Skeletal muscle satellite cell (primary cell): ENCODE results near the gene HOXA3. TPM values are rescaled to one million over a fixed set of nuclear protein-coding genes. Genes with fewer than 3 reads are reported as not detected.

Experiments
- H3K27me3 ChIP-seq: 2 replicates; pipeline ENCODE4 v1.7.0; 2013; ENCODE audit warnings: low read length; ENCODE audit not compliant: control insufficient read depth, insufficient read depth
- H3K36me3 ChIP-seq: 2 replicates; pipeline ENCODE4 v1.7.0; 2013; ENCODE audit warnings: mild to moderate bottlenecking, control low read depth, low read length; ENCODE audit not compliant: insufficient read depth
- H3K4me1 ChIP-seq: 2 replicates; pipeline ENCODE4 v1.7.0; 2013; ENCODE audit warnings: low read length; ENCODE audit not compliant: control insufficient read depth, insufficient read depth
- H3K4me2 ChIP-seq: 2 replicates; pipeline ENCODE4 v1.7.0; 2013; ENCODE audit warnings: mild to moderate bottlenecking, low read length
- H3K4me3 ChIP-seq: 2 replicates; pipeline ENCODE4 v1.7.0; 2013; ENCODE audit warnings: low read length
- H3K9ac ChIP-seq: 2 replicates; pipeline ENCODE4 v1.7.0; 2013; ENCODE audit warnings: mild to moderate bottlenecking, low read depth, low read length, moderate library complexity
- H3K9me3 ChIP-seq: replicated peaks from 2 replicates; pipeline ENCODE4 v1.7.0; 2013; ENCODE audit warnings: mild to moderate bottlenecking, control low read depth, low read length
- total RNA-seq: library from RNA; depleted of rRNA; stranded (reverse); fragments of >200 nt; gene quantifications from 2 replicates; pipeline ENCODE4 v1.2.3, GENCODE V29; 2012; rRNA removed

HOXA3 gene
- 2.0 and 3.3 TPM in 2 replicates for total RNA-seq

GRCh38 chr7:27151931-27152815 is at the start of gene HOXA3:
Gene HOXA3 (minus strand): TSS chr7:27152583. CDS start chr7:27110640, 41,943 bp downstream.
- H3K27me3 ChIP-seq = no peaks in the 10 kb centered on the region
- H3K4me2 ChIP-seq = peak within 1 kb of the TSS; percentile 98
- no peaks in the 10 kb centered on the region for H3K9me3 ChIP-seq
- peak within 1 kb of the TSS; percentile 89 for H3K9ac ChIP-seq
- H3K36me3 ChIP-seq = no peaks in the 10 kb centered on the region
- peak within 1 kb of the TSS; percentile 83 for H3K4me3 ChIP-seq
- peaks cover 60% of the 10 kb centered on the region for H3K4me1 ChIP-seq

- Histone ChIP-seq H3K4me1 (peaks cover 12% of the 10 kb centered on the region), H3K36me3 (no peaks in the 10 kb centered on the region), H3K9ac (no peak overlapping the region), H3K9me3 (no peaks in the 10 kb centered on the region), H3K4me2 (peak overlapping the region; percentile 89), H3K4me3 (no peak overlapping the region), H3K27me3 (peaks cover 46% of the 10 kb centered on the region)
These were observed 49.2 kb upstream of the HOXA3 start for GRCh38 chr7:27201580-27202017.

GRCh38 chr7:27200761-27201579 is 48.6 kb upstream of the HOXA3 start:
- Histone ChIP-seq H3K4me2 (peak overlapping the region; percentile 89), H3K4me3 (peak overlapping the region; percentile 77), H3K27me3 (peaks cover 46% of the 10 kb centered on the region), H3K36me3 (no peaks in the 10 kb centered on the region), H3K9me3 (no peaks in the 10 kb centered on the region), H3K9ac (no peak overlapping the region), H3K4me1 (peaks cover 12% of the 10 kb centered on the region)

GRCh38 chr7:27199849-27200760 is 47.7 kb upstream of the HOXA3 start, which contains the start of gene HOXA13:
Gene HOXA13 (minus strand): TSS chr7:27200091. CDS start chr7:27200077, 14 bp downstream.
- Histone ChIP-seq H3K4me1 (peaks cover 12% of the 10 kb centered on the region), H3K9ac (peak within 1 kb of the TSS; percentile 59), H3K27me3 (peaks cover 37% of the 10 kb centered on the region), H3K4me2 (peak within 1 kb of the TSS; percentile 89), H3K36me3 (no peaks in the 10 kb centered on the region), H3K4me3 (peak within 1 kb of the TSS; percentile 77), H3K9me3 (no peaks in the 10 kb centered on the region)

- Histone ChIP-seq H3K27me3 (peaks cover 28% of the 10 kb centered on the region), H3K9me3 (no peaks in the 10 kb centered on the region), H3K36me3 (no peaks in the 10 kb centered on the region), H3K4me1 (peaks cover 12% of the 10 kb centered on the region), H3K4me3 (peak overlapping the region; percentile 77), H3K9ac (peak overlapping the region; percentile 55), H3K4me2 (peak overlapping the region; percentile 89)
These were observed 46.8 kb upstream of the HOXA3 start for GRCh38 chr7:27198871-27199801.

- no peak overlapping the region for H3K9ac ChIP-seq
- H3K27me3 ChIP-seq = peaks cover 21% of the 10 kb centered on the region
- peak overlapping the region; percentile 89 for H3K4me2 ChIP-seq
- H3K4me3 ChIP-seq = peak overlapping the region; percentile 77
- peaks cover 19% of the 10 kb centered on the region for H3K4me1 ChIP-seq
- H3K36me3 ChIP-seq = no peaks in the 10 kb centered on the region
- H3K9me3 ChIP-seq = no peaks in the 10 kb centered on the region
These were observed 45.9 kb upstream of the HOXA3 start for GRCh38 chr7:27198138-27198841.

GRCh38 chr7:27197137-27198042 is 45.0 kb upstream of the HOXA3 start:
- H3K9me3 ChIP-seq = no peaks in the 10 kb centered on the region
- H3K4me3 ChIP-seq = no peak overlapping the region
- no peak overlapping the region for H3K4me2 ChIP-seq

GRCh38 chr7:27196287-27196767 is 43.9 kb upstream of the HOXA3 start:
- Histone ChIP-seq H3K36me3 (no peaks in the 10 kb centered on the region), H3K4me1 (peaks cover 38% of the 10 kb centered on the region), H3K4me3 (no peak overlapping the region), H3K9me3 (no peaks in the 10 kb centered on the region), H3K27me3 (peaks cover 8% of the 10 kb centered on the region), H3K4me2 (peak overlapping the region; percentile 25), H3K9ac (no peak overlapping the region)

More at GRCh38 chr7:27197137-27198042, 45.0 kb upstream of the HOXA3 start:
- Histone ChIP-seq H3K36me3 (no peaks in the 10 kb centered on the region), H3K4me1 (peaks cover 28% of the 10 kb centered on the region), H3K27me3 (peaks cover 16% of the 10 kb centered on the region), H3K9ac (no peak overlapping the region)
